ENCODE results near the gene SLC9A3. TPM values are rescaled to one million over a fixed set of nuclear protein-coding genes. Genes with fewer than 3 reads are reported as not detected.

The SLC9A3 gene
- polyA plus RNA-seq, 4 donors = 2.6 to 49.7 (median 43.6) TPM

DNA sequence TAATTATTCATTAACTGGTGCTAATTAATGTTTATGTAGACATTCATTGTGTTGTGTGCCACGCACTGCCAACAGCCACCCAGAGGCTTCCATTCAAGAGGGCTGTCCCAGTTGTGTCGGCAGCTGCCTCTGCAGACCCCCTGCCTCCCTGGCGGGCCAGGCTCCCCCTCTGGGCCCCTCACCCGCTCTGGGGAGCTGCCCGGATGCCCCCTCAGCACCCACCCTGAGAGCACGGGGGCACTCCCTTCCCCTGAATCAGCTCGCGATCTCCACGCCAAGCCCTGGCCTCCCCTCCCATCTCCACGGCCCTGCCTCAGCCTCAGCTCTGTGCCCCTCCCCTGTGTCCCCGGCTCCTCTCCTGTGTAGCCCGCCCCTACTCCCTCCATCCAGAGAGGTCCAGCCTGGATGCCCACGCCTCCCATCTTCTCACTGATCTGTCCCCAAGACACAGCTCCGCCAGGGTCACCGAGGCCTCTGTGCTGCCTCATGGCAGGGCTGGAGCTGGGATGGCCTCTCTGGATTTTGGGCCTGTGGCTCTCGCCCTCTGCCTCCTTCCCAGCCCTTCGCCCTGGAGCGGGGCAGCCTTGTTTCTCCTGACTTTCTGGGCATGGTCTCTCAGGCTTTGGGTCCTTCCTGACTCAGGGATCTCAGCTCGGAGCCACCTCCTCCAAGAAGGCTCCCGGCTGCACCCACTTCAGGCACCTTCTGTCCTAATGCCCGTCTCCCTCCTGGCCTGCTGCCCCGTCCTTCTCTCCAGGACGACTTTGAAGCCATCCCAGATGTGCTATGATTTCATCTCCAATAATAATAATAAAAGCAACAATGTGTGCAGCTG is 16.0 kb upstream of the SLC9A3 start:
- no peak for DNase-seq (ENCODE audit: low read depth in 4 of 4, low spot score in 3 of 4)

DNA sequence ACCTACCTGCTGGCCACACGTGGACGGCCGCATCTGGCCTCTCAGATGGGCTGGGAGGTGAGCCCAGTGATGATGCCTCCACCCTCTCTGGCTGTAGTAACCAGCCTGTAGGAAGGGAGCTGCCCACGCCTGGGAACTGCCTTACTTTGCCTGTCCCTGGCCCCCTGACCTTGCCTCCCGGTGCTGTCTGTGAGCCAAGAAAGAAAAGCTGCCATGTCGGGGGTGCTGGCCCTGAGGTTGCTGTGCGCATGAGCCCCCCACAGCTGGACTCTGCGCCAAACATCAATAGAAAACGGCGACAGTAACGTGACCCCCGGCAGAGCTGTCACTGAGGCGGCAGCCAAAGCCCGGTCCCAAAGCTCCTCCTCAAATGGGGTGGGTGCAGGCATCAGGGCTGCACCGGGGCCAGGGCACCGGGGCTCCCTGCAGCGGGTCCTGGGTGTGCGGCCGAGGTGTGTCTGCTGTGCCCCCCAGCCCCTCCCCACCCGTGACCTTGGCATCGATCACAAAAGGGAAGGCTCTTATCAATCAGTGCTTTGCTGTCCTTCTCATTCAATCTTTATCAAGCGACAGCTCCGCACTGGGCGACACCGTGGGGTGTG is 15.3 kb upstream of the SLC9A3 start:
- no peak for DNase-seq (ENCODE audit: low read depth in 4 of 4, low spot score in 3 of 4)

DNA sequence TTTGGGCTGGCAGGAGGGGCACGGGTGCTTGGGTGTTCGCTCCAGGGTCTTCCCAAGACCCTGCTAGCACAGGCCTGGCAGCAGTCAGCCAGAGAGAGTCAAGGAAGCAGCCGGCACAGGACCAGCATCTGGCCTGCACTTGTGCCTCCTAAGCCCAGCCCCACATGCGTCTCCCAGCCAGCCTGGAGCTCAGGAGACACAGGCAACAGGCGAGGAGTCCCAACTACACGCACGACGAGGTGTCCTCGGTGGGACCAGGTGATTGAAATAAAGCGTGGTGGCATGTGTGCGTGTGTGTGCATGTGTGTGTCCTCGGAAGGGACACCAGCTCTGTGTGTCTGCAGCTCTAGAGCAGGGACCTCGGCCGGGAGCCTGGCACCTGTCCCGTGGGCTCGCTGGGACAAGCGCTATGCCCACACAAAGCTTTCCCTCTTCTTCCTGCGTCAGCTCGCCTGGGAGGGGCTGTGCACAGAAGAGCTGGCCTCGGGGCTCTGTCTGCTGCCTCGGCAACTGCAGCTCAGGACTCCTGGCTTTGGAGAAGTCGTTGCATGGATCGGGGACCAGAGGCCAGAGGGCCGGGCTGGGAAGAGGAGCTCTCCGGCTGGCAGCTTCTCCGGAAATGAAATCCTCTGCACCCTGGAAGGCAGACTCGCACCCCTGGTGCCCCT is 14.7 kb upstream of the SLC9A3 start:
- DNase-seq (ENCODE audit: low read depth in 4 of 4, low spot score in 3 of 4) = no peak

DNA sequence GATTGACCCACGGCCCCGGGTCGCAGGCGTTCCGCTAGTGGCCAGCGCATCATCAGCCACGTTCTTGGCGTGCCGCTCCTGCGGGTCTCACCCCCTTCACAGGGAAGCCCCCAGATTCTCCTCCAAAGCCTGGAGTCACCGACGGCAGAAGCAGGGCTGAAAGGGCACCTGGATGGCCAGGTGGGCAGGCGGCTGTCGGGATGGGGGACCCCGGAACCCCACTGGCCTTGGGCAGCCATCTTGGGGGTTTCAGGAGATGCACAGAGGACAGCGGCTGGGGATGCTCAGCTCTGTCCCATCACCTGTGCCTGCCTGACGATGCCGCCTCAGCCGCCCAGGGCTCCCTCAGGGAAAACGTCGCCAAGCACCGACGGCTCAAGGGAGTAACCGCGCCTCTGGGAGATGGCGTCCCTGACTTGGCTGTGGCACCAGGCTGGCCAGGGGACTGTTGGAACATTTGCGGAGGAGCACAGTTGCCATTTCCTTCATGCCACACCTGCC is 14.1 kb upstream of the SLC9A3 start:
- no peak for DNase-seq (ENCODE audit: low read depth in 4 of 4, low spot score in 3 of 4)

DNA sequence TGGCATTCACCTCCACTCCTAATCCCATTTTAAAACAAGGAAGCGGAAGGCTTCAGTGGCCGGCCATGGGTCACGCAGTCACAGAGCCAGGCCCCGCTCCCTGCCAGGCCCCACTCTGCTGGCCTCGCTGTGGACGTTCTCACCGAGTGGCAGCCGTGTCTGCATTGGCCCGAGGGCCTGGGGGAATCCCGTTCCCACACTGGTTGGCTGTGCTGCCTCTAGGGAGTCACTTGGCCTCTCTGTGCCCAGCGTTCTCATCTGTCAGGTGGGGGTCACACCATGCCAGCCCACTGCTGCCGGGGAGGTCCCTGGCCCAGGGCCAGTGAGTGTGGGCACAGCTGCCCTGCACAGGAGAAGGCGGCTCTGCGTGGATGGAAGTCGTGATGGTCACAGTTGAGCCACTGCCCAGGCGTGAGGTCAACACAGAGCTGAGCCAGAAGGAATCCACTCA is 13.4 kb upstream of the SLC9A3 start:
- no peak for DNase-seq (ENCODE audit: low read depth in 4 of 4, low spot score in 3 of 4)

DNA sequence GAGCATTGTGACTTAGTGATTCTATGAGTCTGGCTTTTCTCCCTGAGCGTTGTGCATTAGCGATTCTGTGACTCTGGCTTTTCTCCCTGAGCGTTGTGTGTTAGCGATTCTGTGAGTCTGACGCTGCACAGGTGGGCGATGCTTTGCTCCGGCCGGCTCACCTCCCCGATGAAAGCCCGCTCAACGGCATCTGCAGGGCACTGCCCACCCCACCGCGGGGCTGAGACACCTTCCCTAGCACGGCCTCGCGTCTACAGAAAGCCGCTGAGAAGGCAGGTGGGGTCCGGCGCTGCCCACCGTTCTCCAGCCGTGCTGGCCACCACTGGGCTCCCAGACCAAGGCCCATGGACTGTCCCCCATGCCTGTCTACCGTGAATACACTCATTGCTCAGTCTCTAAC is 12.8 kb upstream of the SLC9A3 start:
- no peak for DNase-seq (ENCODE audit: low read depth in 4 of 4, low spot score in 3 of 4)

DNA sequence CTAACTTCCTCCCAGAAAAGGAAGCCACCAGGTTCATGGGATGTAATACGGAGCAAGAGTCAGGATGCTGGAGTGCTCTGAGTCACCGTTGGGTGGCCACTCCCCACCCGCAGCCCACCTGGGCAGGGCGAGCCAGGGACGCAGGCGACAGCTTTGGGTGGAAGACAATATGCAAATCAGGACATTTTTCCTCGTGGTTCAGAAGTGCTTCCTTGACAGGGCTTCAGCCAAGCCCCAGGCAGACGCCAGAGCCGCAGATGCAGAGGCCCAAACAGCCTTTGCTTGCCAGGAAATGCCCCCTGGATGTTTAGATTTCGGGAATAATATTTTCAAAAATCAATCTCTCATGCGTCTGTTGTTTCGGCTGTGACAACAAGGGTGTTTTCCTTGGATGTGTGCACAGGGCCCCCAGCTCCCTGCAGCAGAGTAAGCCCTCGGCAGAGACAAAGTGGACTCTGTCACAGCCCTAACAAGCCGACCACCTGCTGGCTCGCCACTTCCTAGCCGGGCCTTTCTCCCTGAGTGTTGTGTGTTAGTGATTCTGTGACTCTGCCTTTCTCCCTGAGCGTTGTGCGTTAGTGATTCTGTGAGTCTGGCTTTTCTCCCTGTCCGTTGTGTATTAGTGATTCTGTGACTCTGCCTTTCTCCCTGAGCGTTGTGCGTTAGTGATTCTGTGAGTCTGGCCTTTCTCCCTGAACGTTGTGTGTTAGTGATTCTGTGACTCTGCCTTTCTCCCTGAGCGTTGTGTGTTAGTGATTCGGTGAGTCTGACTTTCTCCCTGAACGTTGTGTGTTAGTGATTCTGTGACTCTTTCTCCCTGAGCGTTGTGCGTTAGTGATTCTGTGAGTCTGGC is 11.8 kb upstream of the SLC9A3 start:
- DNase-seq (ENCODE audit: low read depth in 4 of 4, low spot score in 3 of 4) = no peak

DNA sequence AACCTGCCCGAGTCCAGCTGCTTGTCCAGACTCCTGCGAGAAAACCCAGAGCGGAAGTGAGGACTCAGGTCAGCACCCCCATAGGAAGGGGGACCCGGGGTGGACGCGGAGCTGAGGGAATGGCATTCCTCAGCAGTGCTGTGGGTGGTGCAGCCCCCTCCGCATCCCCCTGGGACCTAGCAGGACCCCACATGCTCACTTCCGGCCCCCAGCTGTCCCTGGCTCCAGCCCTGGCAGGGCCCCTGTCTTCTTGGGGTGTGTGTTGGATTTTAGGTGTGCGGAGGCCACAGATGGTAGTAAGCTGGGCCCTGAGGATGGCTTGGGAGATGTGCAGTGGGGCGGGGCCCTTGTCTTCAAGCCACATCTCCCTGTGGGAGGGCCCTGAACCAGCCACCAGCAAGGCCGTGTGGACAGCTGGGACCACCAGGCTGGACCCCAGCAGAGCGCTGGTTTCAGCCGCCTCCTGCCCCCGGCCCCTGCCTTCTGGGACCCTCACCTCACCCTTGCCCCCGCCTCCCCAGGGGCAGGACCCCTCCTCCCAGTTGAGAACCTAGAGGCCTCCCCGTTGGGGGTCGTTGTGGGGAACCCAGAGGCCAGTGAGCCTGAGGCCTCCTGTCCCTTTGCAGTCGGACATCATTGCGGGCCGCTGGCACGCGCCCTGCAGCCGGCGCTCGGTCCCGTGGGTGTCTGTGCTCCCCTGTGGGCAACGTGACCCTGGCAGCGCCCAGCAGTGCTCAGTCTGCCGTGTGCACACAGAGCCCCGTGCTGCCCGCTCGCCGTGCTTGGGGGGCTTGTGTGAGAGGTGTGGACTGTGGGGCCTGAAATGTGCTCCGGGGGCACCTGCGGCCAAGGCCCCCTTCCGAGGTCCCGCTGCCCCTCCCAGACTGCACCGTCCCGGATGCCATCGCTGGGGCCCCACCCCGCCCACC is 10.8 kb upstream of the SLC9A3 start:
- no peak for DNase-seq (ENCODE audit: low read depth in 4 of 4, low spot score in 3 of 4)

DNA sequence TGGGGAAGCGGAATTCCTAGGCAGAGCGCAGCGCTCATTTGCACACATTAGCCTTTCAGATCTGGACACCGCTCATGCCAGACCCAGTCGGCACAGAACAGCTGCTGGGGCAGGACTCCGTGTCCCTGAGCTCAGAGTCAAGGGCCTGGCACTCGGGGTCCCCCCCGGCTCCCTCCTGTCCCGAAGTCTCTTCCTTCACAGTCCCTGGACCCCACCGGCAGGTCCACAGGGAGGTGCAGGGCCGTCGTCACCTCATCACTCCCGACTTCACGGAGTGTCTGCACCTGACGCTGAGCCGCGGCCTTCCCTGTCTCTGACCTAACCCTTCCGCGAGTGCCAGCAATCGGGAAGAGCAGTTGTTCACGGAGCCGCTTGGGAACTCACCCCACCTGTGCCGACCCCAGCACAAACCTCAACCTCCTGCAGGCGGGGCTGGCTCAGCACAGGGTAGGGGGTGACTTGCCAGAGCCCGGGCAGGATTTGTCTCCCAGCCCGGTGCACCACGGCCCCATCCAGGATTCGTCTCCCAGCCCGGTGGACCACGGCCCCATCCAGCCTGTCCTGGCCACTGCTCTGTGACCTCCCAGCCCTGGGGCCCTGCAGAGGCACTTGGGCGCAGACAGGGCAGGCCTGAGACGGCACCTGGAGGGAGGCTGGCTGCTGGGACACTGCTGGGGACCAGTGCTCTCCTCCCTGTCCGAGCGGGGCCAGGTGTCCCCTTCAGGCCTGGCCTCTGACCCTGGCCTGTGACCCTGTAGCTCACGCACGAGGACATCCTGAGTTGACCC is 9.9 kb upstream of the SLC9A3 start:
- no peak for DNase-seq (ENCODE audit: low read depth in 4 of 4, low spot score in 3 of 4)

DNA sequence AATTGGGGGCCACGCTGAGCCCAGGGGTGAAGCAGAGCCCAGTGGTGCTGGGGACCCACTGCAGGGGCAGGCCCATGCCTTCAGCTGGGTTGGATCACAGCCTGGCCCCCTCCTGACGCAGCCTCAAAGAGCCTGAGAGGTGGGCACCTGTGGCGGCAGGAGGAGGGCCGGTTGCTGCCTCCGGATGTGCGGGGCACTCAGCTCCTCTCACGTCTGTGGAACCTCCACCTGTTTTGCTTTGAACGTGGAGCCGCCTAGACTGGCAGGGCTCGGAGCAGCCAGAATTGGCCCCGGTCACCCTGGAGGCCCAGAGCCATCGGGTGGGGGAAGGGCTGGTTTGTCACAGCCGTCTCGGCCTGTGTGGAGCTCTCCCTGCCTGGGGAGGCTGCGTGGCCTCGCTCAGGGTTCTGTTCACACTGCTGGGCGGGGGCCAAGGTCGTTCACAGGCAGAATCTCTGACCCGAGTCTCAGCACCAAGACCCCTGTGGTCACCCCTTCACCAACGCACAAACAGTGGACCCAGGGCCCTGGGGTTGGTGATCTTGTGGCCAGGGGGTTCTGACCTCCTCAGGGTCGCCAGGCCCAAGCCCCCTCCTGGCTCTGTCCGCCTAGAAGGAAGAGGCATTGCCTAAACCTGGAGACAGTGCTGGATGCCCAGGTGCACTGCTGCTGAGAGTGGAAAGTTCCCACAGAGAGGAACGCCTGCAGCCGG is 9.2 kb upstream of the SLC9A3 start:
- DNase-seq (ENCODE audit: low read depth in 4 of 4, low spot score in 3 of 4) = no peak

DNA sequence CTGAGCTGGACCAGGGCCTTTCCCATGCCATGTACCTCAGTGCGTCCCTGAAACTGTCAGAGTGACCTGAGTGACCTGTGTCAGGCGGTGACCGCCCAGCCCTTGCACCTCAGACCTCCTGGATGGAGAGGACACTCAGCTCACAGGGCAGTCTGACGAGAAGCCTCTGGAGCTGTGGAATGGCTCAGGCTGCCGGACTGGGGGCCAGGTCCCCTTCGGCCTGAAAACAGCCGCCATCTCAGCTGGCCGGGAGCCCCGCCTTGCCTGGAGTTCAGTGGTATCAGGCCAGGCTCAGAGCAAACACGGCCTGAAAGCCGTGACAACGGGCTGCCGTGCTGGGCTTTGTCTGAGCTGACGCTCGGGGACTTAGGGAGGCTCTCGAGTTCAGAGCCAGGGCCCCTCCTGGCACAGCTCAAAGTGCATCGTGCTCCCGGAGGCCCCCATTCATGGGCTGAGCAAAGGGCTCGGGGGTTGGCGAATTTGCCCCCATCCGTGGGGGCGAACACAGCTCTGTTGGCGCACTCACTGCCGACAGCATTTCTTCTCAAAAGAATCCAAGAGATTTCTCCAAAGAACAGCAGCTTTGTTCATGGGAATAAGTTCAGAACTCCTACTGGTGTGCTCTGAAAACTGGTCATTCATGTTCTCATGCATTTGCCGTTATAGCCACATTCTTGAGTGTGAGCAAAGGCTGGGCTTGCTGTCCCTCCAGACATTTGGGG is 8.4 kb upstream of the SLC9A3 start:
- no peak for DNase-seq (ENCODE audit: low read depth in 4 of 4, low spot score in 3 of 4)

DNA sequence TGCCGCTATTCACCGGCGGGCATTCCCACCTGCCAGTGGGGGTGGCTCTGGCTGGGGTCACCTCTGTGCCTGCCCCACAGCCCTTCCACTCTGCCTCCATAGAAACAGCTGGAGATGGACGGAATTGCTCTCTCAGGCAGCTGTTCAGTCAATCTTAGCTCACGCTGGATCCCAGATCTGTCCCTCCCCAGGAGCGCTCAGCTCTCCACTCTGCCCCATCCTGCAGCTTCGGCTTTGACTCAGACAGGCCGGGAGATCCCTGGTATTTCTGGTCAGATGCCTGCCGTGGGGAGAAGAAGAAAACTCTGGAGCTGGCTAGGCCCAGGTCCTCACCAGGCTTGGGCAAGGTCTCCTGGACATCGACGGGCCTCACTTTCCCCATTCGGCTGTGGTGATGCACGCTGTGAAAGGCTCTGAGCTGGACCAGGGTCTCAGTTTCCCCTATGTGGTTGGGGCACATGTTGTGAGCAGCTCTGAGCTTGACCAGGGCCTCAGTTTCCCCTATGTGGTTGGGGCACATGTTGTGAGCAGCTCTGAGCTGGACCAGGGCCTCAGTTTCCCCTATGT is 7.6 kb upstream of the SLC9A3 start:
- no peak for DNase-seq (ENCODE audit: low read depth in 4 of 4, low spot score in 3 of 4)

DNA sequence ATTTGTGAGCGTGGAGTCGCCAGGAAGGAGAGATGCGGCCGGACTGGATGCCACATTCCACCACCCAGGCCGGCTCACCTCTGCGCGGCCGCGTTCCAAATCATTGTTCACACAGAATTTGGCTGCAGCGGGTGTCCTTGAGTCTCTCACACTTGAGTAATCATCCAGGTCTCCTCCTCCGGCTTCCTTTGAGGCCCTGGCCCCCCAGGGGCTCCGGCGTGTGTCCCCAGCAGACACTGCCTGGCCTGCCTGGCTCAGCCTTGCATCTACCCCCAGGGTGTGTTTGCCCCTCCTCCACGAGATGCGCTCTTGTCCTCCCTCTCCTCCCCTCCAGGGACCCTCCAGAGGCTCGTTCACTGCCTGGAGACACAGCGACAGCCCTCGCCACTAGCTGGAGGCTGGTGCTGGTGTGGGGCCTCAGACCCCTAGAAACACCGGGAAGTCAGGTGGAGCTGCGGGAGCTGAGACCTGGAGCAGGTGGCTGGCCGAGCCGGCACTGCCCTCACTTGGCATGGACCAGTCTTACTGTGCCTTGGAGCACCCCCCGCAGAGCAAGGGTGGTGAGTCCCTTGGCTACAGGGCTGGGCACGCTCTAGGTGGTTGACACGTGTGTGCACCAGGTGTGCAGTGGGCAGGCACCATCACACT is 7.0 kb upstream of the SLC9A3 start:
- DNase-seq (ENCODE audit: low read depth in 4 of 4, low spot score in 3 of 4) = no peak

DNA sequence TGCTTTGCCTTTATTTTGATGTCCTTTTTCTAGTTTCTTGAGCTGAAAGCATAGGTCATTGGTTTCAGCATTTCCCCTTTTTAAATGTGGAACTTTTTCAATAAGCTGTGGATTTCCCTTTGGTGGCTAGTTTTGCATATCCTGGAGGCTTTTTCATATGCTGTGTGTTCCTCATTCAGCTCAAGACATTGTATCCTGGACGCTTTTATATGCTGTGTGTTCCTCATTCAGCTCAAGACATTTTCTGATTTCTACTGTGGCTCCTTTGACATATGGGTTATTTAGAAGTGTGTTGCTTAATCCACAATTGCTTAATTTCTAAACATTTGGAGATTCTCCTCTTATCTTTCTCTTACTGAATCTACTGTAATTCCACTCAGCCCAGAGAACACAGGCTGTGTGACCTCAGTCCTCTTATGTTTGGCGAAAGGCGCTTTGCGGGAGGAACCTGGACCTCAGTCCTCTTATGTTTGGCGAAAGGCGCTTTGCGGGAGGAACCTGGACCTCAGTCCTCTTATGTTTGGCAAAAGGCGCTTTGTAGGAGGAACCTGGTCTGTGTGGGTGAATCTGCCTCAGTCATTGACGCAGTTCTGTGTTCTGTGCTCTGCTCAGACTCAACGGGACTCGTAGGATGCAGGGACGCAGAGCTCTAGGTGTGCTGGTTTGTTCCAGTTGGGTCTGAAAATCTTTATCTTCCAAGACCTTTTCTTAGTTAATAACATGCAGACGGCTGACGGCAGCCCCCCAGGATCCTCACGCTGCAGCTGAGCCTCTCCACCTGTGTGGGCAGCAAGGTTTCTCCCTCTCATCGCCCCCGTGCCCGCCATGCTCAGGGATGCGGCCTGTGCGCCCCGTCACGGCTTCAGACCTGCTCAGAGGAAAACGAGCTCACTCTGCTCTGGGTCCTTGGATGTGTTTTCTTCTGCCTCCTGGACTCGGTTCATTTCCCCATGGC is 6.0 kb upstream of the SLC9A3 start:
- no peak for DNase-seq (ENCODE audit: low read depth in 4 of 4, low spot score in 3 of 4)

All from left renal pelvis (tissue), 4 donors.